HTR-8/SVneo (cell line): Measurements from ENCODE around the gene TGFBR1.

Experiments
- DNase-seq: peaks from one replicate; pipeline ENCODE4 v3.0.0; 2011; ENCODE audit warnings: low spot score, mixed read lengths; ENCODE audit not compliant: insufficient read length
- FAIRE-seq: peaks from 2 replicates; lab custom pipeline; 2011; peaks lifted over from hg19 to GRCh38; lab: Jason Lieb, UNC

The TGFBR1 gene

DNA sequence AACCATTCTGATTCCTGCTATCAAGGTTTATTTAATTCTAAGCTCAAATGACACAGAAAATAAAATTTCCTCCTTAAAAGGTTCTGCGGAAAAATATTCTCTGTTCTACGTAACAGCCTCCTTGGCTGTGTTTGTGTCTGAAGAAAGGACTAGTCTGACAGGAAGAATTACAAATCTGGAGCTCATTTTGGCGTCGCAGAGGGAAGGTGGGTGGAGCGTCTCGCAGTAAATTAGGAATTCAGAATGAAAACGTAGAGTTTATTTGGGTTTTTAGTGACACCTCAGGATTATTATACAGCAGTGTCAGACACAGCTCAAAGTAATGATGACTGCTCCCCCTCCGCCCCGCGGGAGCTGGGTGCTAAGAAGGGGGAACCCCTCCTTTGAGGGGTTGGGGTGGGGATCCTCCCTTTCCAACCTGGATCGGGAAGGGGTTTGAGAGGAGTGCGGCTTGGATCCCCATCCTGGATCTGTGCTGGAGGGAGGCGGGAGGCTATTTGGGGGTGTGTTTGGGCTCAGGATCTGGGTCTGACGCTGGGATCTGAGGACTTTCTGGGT, 933 bp upstream of the TGFBR1 start:
- DNase-seq (no peak), FAIRE-seq (no peak)

DNA sequence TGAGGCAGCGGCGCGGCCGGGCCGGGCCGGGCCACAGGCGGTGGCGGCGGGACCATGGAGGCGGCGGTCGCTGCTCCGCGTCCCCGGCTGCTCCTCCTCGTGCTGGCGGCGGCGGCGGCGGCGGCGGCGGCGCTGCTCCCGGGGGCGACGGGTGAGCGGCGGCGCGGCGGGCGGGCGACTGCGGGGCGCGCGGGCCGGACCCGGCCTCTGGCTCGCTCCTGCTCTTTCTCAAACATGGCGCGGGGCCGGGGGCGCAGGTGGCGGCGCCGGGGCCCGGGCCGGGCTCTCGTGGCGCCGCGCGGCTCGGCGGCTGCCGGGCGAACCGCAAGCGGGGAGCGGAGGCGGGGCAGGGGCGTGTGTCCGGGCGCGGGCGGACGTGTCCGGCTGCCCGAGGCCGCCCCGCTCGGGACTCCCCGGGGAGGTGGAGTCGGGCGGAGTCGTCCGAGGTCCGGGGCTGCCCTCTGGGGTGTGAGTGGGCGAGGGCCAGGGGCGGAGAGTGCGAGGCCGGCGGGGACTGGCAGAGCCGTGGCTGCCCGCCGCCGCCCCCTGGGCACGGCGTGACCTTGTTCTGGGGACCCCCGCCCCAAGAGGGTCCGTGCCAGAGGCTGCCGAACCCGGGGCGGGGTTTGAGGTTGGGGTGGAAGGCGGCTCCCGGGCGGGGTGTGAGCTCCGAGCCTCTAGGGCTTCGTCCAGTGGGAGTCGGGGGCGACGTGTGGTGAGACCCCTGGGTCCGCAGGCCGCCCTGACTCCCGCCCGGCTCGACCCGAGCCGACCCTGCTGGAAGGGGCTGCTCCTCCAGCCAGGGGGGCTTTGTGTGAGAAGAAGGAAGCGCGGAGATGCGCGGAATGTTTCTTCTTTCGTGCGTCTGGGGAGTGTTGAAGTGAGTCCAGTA, 485 bp downstream of the TGFBR1 start:
- DNase-seq: peak; percentile 54
- no peak for FAIRE-seq

DNA sequence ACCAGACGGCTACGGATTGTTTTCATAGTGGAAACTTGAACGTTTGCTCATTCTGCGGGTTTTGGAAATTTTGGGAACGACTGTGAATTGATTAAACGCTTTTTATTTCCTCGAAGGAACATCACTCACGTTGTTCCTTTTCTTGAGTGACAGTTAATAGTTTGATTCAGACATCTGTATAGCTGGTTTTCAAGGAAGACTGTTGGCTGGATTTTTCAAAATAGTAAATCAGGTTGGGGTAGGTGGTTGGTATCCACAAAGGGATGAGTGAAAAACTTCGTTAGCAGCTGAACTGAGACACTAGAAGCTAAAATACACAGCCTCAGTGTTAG, 1.1 kb downstream of the TGFBR1 start:
- FAIRE-seq: no peak
- DNase-seq: no peak

DNA sequence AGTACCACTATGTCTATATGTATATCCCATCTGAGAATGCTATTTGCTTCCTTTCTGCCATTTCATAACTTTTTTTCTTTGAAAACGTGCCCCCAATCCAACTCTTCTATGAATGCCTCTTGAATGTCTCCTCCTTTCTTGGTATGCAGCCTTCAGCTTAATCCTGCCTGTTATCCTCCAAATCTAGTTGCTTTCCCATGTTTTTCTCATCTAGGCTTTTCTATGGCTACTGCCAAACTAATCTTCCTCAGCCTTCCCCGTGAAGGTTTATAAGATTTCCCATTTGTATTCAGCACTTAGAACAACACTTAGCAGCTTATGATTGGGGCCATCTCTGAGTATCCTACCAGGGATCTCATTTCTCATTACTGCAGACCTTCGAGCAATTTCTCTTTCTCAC, 2.5 kb downstream of the TGFBR1 start:
- DNase-seq (no peak), FAIRE-seq (no peak)

DNA sequence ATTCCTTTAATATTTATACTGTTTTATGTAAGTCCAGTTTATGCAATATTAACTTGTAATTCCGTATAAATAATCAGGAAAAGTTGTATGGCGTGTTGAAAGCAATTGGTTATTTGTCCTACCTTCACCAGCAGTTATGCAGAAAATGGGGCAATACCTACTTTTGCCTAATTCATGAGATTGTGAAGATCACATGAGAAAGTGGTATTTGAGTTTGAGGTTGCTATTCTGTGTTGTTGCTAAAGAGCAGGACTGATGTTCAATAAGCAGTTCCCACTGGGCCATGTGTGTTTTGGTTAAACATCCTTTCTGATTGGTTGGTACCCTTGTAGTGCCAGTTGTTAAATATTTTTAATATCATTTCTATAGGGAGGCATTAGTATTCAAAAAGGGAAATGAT, 3.2 kb downstream of the TGFBR1 start:
- DNase-seq (no peak), FAIRE-seq (no peak)

DNA sequence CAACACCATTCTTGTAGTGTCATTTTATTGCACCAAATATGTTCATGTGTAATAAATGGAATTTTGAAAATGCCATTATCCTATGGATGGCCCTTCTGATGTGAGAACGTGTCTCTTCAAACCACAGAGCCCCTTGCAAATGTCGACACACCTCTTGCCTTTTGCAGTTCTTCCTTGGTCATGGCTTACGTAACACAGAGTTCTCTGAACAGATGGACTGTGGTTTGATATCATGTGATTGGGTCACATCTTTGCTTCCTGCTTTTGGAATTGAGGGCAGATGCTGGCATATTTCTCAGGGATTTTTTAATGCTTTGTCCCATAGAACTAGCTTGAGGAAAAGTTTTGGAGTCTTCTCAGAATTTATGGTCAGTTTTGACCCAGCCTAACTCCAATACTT, 4.6 kb downstream of the TGFBR1 start:
- no peak for FAIRE-seq

DNA sequence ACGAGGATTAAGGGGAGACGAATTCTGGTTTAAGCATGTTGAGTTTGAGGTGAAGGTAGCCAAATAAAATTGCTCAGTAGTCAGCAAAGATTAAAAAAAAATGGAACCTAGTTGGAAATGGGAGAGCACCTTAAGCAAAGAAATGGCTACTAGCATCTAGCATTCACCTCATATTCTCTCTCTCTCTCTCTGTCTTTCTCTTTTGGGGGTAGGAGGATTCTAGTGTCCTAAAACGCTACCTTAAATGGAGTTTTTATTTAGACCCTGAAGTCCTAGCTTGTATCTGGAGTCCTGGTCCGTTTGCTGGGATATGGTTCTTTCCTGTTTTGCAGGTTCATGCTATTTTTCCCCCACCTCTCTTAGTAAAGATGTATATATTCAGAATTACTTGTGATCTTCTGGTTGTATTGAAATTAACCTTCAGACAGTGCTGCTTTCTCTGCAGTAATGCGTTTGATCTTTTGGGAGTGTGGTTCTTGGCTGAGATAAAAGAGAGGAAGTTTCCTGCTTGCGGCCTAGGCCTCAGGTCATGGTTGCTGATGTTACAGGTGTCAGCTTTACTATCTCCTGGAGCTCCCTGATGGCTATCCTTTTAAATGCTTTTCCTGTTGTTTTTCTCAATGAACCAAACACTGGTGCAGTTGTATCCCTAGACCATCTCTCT, 8.0 kb downstream of the TGFBR1 start:
- no peak for FAIRE-seq
- DNase-seq: no peak

More for the DNA sequence above, 4.6 kb downstream of the TGFBR1 start:
- no peak for DNase-seq

DNA sequence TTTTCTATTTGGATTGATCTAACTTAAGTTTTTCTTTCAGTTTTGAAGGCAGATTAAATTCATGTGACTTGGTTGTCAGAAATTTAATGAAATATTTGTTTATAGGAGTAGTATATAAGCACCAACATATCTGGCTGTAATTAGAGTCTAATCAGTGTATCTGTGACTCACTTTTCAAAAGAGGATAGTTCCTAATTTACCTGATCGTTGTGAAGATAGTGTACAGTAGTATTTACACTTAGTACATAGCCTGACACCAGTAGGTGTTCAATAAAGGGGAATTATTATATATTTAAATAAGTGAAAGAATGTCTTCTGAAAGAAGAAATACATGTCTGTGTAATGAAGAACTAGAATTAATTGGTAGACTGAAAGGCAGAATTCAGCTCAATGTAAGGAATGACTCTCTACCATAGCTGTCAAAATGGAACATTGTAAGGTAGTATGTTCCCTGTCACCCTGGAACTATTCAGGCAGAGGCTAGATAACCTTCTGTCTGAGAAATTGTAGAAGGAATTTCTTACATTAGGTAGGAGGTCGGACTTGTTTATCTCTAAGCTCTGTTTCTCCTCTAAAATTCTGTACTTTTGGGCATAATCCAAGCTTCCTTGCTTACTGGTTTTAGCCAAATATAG, 8.6 kb downstream of the TGFBR1 start:
- no peak for FAIRE-seq
- DNase-seq: no peak

DNA sequence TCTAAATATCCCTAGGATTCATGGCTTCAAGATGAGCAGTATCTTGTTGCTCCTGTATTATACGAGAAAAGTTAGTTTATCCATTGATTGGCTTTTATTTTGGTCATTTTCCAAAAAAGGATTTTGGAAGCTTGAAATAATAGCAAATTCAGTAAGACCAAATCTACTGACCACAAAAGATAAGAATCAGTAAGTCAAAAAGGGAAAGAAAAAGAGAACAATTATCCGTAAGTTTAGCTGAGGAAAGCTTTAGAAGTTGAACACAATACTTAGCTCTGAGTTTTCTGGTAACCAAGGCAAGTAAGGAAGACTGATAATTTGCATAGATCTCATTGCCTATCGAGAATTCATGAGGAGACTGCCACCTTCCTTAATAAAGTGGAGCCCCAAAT, 9.1 kb downstream of the TGFBR1 start:
- no peak for FAIRE-seq
- DNase-seq: no peak

DNA sequence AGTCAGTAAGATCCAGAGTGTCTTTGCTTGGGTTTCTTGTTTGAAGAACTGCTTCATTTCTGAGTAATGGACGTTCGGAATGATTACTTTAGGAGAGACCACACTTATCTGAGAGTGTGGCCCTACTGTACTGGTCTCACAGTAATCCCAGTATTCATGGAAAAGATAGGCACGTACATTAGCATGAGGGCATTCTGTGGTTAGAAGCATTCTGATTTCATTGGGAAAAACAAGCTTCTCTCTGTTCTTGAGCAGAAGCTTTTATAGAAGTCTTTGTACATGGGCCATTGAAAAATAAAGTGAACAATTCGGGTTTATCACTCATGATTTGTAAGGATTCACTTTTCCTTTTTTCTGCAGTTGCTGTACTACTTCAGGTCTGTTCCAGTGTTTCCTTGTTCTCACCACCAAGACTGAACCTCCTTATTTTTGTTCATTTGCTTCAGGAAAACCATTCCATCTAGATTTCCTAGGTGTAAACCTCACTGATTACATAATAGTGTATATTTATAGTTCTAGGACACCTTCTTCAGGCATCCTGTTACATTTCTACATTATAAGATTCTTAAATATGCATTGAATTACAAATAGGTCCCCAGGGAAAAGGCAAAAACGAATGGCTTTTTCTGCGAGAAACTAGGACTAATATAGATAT, 10.1 kb downstream of the TGFBR1 start:
- FAIRE-seq: no peak
- no peak for DNase-seq

DNA sequence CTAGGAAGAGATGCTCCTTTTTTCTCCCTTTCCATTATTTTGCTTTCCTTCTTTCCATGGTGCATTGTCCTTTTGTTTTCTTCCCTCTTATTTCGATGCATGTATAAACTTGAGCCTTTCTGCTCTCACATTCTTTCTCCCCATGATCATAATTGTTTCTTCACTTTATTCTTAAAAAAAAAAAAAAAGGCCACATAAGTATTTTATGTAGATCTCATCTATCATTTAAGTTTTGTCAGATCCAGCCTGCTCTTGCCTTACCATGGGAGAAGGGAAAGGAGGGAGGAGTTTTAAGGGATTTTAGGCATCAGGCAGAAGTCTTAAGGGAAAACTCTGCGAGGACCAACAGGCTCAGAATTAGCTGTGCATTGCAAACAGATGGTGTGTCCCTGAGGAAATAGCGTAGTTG, 11.1 kb downstream of the TGFBR1 start:
- FAIRE-seq: no peak

DNA sequence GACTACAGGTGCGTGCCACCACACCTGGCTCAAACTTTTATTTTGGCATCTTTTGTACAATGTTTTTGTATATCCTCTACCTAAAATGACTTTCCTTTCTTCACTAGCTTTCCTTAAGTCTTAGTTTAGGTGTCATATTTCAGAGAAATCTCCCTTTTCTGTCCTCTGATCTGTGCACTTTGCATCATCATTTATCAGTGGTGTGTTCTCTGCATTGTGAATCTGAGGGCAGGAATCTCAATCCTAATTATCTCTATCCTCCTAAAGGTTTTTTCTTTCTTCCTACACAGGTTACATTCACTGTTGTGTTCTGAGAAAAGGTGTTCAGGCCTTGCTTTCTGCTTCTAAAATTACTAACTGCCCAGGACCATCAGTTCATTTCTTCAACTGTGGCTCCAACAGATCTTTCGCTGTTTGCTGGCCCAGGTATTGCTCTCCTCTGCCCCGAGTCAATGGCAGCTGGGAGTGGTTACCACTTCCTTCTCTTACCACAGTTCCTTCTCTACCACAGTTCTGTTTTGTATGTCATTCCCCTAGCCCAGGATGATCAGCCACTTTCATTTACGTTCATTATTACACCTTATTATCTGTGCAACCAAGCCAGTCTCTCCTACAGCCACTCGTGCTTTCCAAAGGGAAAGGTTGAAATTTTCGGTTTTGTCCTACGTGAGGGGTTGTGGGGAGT, 14.0 kb downstream of the TGFBR1 start:
- no peak for FAIRE-seq
- no peak for DNase-seq

More for the DNA sequence above, 11.1 kb downstream of the TGFBR1 start:
- DNase-seq: no peak

DNA sequence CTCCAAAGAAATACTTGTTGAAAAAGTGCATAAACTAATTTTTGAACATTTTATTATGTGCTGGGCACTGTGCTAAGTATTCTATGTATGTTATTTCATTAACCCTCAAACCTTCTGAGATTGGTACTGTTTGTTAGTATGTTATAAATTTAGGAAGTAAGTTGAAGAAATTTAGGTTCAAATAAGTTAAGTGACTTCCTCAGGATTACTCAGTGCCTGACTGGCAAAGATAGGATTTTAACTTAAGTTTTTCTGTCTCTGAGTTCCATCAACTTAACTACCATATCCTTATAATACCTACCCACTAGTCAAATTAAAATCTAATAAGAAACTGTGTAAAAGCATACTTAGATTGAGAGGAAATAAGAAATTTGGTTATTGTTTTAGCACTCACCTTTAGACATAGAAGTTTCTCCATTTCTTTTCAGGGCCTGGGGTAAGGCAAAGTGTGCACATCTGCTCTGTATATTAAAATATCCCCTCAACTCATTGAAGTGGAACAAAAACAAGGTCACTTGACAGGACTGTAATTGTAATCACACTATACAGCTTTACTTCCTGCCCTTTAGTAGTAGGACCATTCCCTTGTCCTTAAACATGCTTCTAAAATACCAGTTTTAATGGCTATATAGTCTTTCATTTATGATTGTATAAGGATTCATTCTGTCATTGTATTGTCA, 15.2 kb downstream of the TGFBR1 start:
- DNase-seq (no peak), FAIRE-seq (no peak)

DNA sequence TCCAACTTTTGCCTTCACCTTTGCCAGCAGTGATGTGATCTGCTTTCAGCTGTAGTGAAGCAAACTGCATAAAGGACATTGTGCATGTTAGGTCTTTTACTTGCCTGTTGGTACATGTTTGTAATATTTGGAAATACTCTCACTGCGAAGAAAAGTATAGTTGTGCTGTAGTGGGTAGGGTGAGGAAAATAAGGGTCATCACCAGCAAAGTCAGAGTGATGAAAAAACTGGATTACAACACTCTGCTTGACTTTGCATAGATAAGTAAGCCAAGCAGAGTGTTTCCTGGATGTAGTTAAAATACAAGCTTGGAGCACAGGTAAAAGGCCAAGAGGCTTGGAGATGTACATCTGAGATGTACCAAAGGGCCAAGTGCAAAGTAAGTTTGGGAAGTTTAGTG, 16.7 kb downstream of the TGFBR1 start:
- FAIRE-seq (no peak), DNase-seq (no peak)

DNA sequence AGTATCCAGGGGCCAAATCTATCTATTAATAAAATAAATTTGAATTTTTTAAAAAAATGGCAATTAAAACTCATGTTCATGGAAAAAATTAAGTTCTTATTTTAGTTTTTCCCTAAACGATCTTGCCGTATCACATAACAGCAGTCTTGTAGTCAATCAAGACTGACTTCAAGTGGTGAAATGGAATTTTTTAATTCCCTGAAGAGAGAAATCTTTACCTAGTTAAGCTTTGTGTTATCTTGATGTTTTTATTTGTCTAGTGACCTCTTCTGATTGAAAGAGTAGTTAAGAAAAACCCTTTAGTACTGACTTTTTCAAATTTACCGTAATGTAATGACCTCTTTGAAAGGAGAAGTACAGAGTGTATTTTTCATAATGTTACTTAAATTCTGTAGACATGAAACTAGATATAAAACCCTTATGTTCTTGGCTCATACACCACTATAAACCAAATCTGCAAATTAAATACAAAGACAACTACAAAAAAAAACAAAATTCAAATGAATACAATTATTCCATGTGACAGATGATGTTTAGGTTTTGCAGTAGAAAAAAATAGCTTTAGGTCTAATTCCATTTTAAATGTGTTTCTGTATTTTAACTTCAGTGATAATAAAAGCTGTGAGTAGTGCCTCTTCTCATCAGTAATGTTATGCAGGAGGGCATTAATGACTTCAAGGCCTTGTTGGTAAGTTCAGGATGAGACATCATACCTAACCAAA, 19.8 kb downstream of the TGFBR1 start:
- no peak for DNase-seq
- FAIRE-seq: no peak

DNA sequence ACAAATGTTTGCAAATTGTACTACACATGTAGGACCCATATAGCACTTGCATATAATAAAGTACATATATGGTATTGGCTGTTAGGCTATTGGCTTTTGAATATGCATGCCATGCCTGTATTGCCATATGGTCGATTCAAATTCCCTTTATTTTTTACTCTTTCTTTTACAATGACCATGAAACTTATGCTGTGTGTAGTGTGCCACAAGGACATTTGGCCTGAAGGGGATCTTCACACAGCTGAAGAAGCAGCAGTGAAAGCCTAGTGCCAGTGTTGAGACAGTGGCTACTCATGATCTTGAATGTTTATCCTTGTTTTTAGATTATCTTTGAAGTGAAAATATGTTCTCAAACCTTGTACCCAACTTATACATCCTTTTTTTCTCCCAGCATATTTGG, 20.5 kb downstream of the TGFBR1 start:
- DNase-seq (no peak), FAIRE-seq (no peak)

DNA sequence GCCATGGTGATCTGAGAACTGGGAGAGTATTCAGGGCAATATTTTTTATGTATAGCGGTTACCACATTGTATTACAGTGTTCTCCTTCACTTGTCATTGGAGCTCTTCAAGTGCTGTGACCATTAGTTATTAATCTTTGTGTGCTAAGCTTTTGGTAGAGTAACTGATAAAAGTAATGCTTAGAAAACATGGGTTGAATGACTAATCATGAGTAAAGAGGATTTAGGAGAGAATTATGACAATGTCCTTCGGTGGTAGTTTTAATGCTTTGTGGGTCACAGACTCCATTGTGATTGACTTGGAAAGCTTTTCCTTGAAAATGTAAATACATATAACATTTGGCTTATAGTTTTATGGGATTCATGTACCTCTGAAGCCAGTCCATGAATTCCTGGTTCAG, 21.4 kb downstream of the TGFBR1 start:
- DNase-seq (no peak), FAIRE-seq (no peak)

DNA sequence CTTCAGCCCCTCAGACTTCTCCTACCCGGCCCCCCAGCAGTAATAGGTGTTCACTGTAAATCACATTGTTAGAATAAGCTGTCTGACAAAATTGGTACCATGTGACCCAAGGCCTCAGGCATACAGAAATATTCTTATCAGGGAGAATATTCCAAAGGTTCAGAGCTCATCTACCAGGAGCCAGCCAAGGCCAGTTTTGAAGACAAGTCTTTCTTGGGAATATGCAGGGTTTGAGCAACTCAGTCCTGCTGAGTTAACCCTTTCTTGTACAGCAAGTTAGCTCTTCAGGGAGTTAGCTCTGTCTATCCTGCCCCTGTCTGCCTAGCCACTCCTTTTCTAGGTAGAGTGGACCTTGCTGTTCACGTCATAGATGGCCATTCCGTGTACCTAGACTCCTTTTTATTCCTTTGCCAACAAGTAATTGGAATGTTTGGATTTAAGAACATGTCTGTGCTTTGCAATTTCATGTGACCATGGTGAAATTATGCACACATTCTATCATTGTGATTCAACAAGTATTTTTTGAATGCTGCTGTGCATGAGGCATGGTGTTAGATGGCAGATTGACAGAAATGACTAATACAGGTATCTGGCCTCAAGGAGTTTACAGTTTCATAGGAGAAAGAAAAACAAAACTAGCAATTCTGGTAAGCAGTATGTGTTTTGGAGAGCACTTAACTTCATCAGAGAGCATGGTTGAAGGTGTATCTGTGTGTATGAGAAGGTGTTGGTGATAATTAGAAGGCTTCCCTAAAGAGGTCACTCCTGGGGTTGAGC, 22.6 kb downstream of the TGFBR1 start:
- DNase-seq (no peak), FAIRE-seq (no peak)
